NCI-H69 (cell line): ENCODE measurements around the gene SDK1.

ENCODE experiments used
- DNase-seq: peaks from one replicate; lab custom pipeline; 2025; lab: John Stamatoyannopoulos, UW

The SDK1 gene

DNA sequence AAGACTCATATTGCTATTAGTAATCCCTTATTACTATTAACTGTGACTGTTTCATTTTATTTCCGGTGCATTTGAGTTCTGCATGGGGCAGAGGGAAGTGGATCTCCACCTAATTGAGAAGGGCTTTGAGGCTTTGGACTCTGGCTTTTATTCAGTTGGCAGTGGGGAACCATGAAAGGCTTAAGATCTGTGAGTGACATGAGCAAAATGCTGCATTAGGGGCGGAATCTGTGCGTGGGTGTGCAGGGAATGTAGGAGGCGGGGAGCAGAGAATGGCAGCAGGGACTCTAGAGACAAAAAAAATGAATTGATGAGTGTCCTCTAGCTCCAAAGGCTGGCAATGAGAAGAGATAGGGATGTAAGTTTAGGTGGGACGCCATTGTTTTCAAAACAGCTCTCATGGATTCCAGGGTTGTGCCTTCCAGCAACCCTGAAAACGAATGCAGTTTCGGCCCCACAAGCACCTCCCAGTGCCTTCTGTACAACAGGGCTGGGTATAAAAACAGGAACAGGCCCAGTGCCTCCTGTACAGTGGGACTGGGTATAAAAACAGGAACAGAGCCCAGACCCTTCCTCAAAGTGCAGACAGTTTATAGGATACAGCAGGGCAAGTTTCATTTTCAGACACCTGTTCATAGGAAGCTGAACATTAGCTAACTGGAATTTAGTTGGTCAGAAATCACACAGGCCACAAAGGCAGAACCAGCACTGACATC is 717.7 kb downstream of the SDK1 start:
- DNase-seq: no peak

DNA sequence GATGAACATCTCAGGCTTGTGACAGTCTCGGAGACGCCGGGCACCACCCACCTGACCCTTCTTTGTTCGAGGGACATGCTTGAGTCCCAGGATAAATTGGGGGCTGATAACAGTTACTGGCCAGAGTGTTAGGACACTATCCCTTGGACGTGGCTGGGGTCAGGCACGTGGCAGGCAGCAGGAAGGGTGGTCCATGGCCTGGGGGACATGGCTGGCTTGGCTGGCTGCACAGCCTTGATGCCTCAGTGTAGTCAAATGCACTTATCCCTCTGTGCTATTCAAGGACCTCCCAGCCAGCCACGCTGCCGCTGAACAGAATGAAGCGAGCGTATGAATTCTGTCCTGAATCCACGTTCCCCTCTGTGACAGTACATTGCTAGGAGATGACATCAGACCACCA is 719.0 kb downstream of the SDK1 start:
- no peak for DNase-seq

- no peak for DNase-seq
Measured at GRCh38 chr7:4021413-4021812, 720.4 kb downstream of the SDK1 start.

DNA sequence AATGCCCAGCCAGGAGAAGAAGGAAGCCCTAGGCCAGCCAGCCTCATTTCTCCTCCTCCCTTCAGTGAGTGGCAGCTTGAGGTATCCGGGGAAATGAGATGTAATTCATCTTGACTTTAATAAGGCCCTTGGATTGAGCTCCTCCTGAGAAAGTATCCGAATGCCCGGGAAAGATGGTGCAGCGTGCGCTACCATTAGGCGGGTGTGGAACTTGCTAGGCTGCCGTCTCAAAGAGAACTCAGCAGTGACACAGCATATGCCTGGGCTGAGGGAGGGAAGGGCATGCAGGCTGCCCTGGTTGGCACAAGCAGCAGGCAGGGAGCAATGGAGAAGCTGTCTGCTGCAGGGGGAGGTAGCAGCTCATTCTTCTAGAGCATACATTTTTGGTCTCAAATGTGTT is 721.2 kb downstream of the SDK1 start:
- peak; percentile 59 for DNase-seq

- no peak for DNase-seq
Measured at GRCh38 chr7:4023502-4023901, 722.5 kb downstream of the SDK1 start.

DNA sequence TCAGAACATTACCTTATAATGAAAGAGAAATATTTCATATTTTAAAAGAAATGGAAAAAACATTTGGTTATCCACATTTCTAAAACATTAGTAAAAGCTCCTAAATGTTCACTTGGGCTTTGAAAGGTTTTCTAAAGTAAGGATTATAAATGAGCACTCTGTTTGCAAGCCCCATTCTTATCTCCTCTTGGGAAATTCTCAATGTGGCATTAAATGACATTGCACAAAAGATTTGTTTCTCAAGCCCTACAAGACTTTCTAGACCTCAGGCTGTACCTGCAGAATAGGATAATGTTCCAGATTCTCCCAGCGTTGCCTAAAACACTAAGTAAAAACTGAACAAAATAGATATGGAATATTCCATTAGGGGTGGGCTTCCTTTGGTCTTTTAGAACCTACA is 723.1 kb downstream of the SDK1 start:
- no peak for DNase-seq

DNA sequence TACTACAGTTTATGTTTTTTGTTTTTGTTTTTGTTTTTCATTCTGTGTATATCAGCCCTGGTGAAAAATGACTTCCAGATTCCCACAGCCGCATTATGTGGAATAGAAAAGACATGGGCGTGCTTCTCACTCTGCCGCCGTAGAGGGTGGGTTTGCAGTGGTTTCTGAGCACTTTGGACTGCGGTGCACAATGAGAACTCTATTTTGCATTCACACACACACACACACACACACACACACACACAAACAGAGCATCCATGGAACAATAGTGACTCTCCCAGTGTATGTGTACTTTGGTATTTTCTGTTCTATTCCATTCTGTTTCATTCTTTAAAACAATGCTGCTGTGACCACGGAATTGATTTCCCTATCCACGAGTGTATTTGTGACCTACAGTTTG is 723.8 kb downstream of the SDK1 start:
- no peak for DNase-seq

DNA sequence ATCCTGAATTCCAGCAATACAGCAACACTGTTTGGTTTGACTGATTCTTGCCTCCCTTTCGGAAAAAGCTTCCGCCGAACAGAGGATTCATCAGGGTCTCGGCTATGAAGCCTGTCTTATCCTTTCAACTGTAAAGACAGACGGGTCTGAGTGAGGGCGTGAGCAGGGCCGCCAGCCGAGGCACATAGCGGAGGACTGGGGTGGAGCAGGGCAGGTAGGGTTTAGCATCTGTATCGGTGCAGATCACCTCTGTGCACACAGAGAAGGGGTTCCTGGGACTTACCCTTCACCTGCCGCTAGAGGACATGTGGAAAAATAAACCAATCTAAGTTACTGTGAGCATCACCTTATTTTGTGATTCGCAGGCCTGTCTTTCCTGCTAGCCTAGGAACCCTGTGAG is 724.2 kb downstream of the SDK1 start:
- DNase-seq: no peak

- DNase-seq: no peak
Measured at GRCh38 chr7:4025694-4026615, 724.9 kb downstream of the SDK1 start.

- DNase-seq: no peak
Measured at GRCh38 chr7:4026941-4027486, 726.0 kb downstream of the SDK1 start.

DNA sequence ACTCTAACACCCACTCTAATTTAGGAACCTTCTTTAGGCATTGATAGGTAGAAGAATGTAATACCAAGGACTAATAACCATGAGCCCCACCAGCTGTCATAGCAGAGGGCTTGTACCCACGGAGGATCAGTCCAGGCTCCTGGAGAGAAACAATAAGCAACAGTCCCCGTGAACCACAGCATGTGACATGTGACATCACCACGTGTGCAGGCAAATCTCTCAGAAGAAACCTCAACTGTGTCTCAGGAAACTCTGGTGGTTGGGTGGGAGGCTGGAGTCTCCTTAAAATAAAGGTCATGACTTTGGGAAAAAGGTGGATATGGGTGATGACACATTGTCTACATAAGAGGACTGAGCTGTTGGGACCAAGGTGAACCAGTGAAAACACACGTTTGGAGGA is 727.2 kb downstream of the SDK1 start:
- DNase-seq: no peak

GRCh38 chr7:4029941-4030340 is 728.9 kb downstream of the SDK1 start:
- DNase-seq: no peak

DNA sequence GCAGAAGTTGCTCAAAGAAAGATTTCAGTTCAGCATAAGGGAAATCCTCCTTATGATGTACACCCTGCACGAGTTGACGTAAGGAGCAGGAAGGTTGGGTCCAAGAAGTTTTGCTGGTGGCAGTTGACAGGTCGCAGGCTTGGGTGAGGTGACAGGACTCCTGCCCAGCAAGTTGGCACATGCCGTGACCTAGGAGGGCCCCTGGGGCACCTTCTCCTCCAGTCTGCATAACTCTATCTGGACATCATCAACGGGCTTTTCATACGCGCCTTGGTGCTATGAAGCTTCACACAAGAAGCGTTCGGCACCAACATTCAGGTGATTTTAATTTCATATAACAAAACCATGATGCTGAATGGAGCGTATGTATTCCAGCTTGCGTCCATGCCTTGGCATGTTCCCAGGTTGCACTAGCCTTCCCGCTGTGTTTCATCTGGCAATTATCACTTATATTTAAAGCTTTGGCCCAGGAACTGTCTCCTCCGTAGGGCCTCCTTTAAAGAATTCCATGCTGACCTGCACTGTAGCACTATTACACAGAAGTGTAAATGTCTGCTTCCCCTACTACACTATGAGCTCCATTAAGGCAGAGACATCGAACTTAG is 729.4 kb downstream of the SDK1 start:
- no peak for DNase-seq

DNA sequence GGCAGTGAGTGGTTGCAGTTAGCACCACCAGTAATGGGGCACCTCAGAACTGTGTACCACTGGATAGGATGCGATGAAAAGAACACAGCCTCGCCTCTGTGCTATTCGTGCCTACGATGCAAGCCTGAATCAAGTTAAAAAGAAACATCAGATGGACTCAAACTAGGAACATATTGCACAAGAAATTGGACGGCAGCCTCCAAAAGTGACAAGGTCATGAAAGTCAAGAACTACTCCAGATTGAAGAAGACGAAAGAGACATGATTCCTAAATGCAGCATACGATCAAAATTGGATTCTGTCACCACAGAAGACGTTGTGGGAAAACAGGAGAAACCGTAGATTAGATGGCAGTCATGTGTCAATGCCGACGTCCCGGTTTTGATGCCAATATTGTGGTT is 732.9 kb downstream of the SDK1 start:
- DNase-seq: no peak

- no peak for DNase-seq
Measured at GRCh38 chr7:4037308-4037707, 736.3 kb downstream of the SDK1 start.

- no peak for DNase-seq
Measured at GRCh38 chr7:4037877-4038276, 736.8 kb downstream of the SDK1 start.

GRCh38 chr7:4040109-4040928 is 739.3 kb downstream of the SDK1 start:
- peak; percentile 20 for DNase-seq

GRCh38 chr7:4042402-4043045 is 741.5 kb downstream of the SDK1 start:
- DNase-seq: peak; percentile 97

GRCh38 chr7:4043988-4044387 is 742.9 kb downstream of the SDK1 start:
- no peak for DNase-seq

DNA sequence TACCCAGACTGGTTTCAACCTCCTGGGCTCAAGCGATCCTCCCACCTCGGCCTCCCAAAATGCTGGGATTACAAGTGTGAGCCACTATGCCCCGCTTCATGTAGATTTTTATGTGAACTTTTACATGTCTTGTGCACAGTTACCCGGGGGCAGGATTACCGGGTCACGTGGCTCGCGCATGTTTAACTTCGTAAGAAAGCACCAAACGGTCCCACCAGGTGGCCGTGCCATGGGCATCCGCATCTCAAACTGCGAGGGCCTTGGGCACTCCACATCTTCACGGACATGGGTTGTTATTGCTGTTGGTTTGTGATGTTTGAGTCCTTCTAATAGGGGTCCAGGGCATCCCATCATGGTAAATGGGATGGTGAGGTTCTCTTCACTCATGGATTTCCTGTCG is 744.4 kb downstream of the SDK1 start:
- no peak for DNase-seq

- no peak for DNase-seq
Measured at GRCh38 chr7:4045975-4046374, 744.9 kb downstream of the SDK1 start.
